GM23338 (cell line): ENCODE data around the gene DOCK2. TPM values are rescaled to one million over a fixed set of nuclear protein-coding genes. Genes with fewer than 3 reads are reported as not detected.

Experiments used
- ATAC-seq: fragments of 200-7000 bp; cut with Tn5 transposase; 3 replicates; pipeline ENCODE4 v1.9.1; 2020
- DNase-seq: peaks from one replicate; pipeline ENCODE4 v3.0.0-alpha.2; 2015; ENCODE audit warnings: low spot score
- H2AFZ ChIP-seq: fragments of 200-600 bp; sonication (generic); 2 replicates; pipeline ENCODE4 v1.8.0; 2016; ENCODE audit warnings: antibody characterized with exemption, mild to moderate bottlenecking, moderate library complexity
- H3F3A ChIP-seq: fragments of 200-600 bp; sonication (generic); replicated peaks from 2 replicates; pipeline ENCODE4 v1.8.0; 2017; ENCODE audit warnings: antibody characterized with exemption, mixed run types, low read depth
- H3K27ac ChIP-seq: fragments of 200-600 bp; sonication (generic); 2 replicates; pipeline ENCODE4 v1.6.1; 2016; ENCODE audit warnings: low read depth
- H3K27me3 ChIP-seq: fragments of 200-600 bp; sonication (generic); 2 replicates; pipeline ENCODE4 v1.8.0; 2016; ENCODE audit warnings: mild to moderate bottlenecking, mixed run types, moderate library complexity; ENCODE audit not compliant: insufficient read depth
- H3K36me3 ChIP-seq: fragments of 200-600 bp; sonication (generic); 2 replicates; pipeline ENCODE4 v1.8.0; 2016; ENCODE audit warnings: mild to moderate bottlenecking; ENCODE audit not compliant: insufficient read depth
- H3K4me1 ChIP-seq: fragments of 200-600 bp; sonication (generic); 2 replicates; pipeline ENCODE4 v1.8.0; 2016; ENCODE audit warnings: mild to moderate bottlenecking, moderate library complexity; ENCODE audit not compliant: insufficient read depth
- H3K4me2 ChIP-seq: fragments of 200-600 bp; sonication (generic); 2 replicates; pipeline ENCODE4 v1.7.1; 2017; ENCODE audit warnings: mixed run types
- H3K4me3 ChIP-seq: fragments of 200-600 bp; sonication (generic); 2 replicates; pipeline ENCODE4 v1.6.1; 2016; ENCODE audit warnings: mixed run types
- H3K79me2 ChIP-seq: fragments of 200-600 bp; sonication (generic); replicated peaks from 2 replicates; pipeline ENCODE4 v1.8.0; 2017; ENCODE audit warnings: mild to moderate bottlenecking; ENCODE audit not compliant: insufficient read depth
- H3K9me2 ChIP-seq: fragments of 200-600 bp; sonication (generic); 2 replicates; pipeline ENCODE4 v1.8.0; 2017; ENCODE audit not compliant: insufficient read depth
- H4K20me1 ChIP-seq: fragments of 200-600 bp; sonication (generic); replicated peaks from 2 replicates; pipeline ENCODE4 v1.8.0; 2017; ENCODE audit warnings: mild to moderate bottlenecking; ENCODE audit not compliant: insufficient read depth
- H3K27ac Mint-ChIP-seq: 2 replicates; pipeline ENCODE4 v1.8.0; 2020; ENCODE audit warnings: inconsistent platforms, mild to moderate bottlenecking, moderate library complexity, mixed read lengths
- H3K27me3 Mint-ChIP-seq: 3 replicates; pipeline ENCODE4 v1.8.0; 2022; ENCODE audit warnings: low read depth, mild to moderate bottlenecking, moderate library complexity, mixed read lengths, inconsistent platforms; ENCODE audit not compliant: insufficient read depth, poor library complexity
- H3K36me3 Mint-ChIP-seq: 3 replicates; pipeline ENCODE4 v1.8.0; 2021; ENCODE audit warnings: low read depth, mild to moderate bottlenecking, inconsistent platforms, moderate library complexity, mixed read lengths
- H3K4me1 Mint-ChIP-seq: 3 replicates; pipeline ENCODE4 v1.8.0; 2020; ENCODE audit warnings: mild to moderate bottlenecking, inconsistent platforms, mixed read lengths
- H3K4me3 Mint-ChIP-seq: 3 replicates; pipeline ENCODE4 v1.8.0; 2021; ENCODE audit warnings: moderate library complexity, mild to moderate bottlenecking, inconsistent platforms, mixed read lengths
- H3K9me3 Mint-ChIP-seq: 3 replicates; pipeline ENCODE4 v1.8.0; 2020; ENCODE audit warnings: moderate library complexity, mild to moderate bottlenecking, inconsistent platforms, mixed read lengths
- CREB1 ChIP-seq: fragments of 250-450 bp; sonication (Bioruptor Pico); IDR thresholded peaks from 2 replicates; pipeline ENCODE4 v1.5.0; 2020; ENCODE audit warnings: low read depth, mild to moderate bottlenecking, moderate library complexity
- EZH2 ChIP-seq: fragments of 200-600 bp; sonication (generic); IDR thresholded peaks from one replicate; pipeline ENCODE4 v1.8.0; 2017; ENCODE audit warnings: antibody characterized with exemption, mild to moderate bottlenecking, low read depth; ENCODE audit not compliant: unreplicated experiment
- EZH2phosphoT487 ChIP-seq: fragments of 200-600 bp; sonication (generic); IDR thresholded peaks from one replicate; pipeline ENCODE4 v1.8.1; 2018; ENCODE audit warnings: antibody characterized with exemption; ENCODE audit not compliant: unreplicated experiment
- JUNB ChIP-seq: IDR thresholded peaks from one replicate; pipeline ENCODE4 v1.6.1; 2016; ENCODE audit warnings: antibody characterized with exemption; ENCODE audit not compliant: unreplicated experiment
- NANOG ChIP-seq: IDR thresholded peaks from 2 replicates; pipeline ENCODE4 v1.6.1; 2016; ENCODE audit warnings: antibody characterized with exemption, borderline replicate concordance
- POLR2AphosphoS5 ChIP-seq: IDR thresholded peaks from 2 replicates; pipeline ENCODE4 v1.6.1; 2016; ENCODE audit warnings: antibody characterized with exemption, low read depth
- REST ChIP-seq: IDR thresholded peaks from one replicate; pipeline ENCODE4 v1.6.1; 2018; ENCODE audit warnings: antibody characterized with exemption; ENCODE audit not compliant: unreplicated experiment
- STAT1 ChIP-seq: IDR thresholded peaks from one replicate; pipeline ENCODE4 v1.6.1; 2016; ENCODE audit warnings: antibody characterized with exemption; ENCODE audit not compliant: unreplicated experiment
- ZNF114 ChIP-seq: fragments of 250-450 bp; sonication (Bioruptor Pico); IDR thresholded peaks from 2 replicates; pipeline ENCODE4 v1.5.0; 2020; ENCODE audit warnings: mild to moderate bottlenecking, moderate library complexity
- ZNF331 ChIP-seq: fragments of 250-450 bp; sonication (Bioruptor Pico); IDR thresholded peaks from 2 replicates; pipeline ENCODE4 v1.5.0; 2020; ENCODE audit warnings: low read depth, mild to moderate bottlenecking, moderate library complexity
- ZNF462 ChIP-seq: fragments of 250-450 bp; sonication (Bioruptor Pico); IDR thresholded peaks from 2 replicates; pipeline ENCODE4 v1.5.0; 2020; ENCODE audit warnings: mild to moderate bottlenecking, moderate library complexity
- polyA plus RNA-seq: library from polyadenylated mRNA; unstranded; fragments of >200 nt; fragmentation: Nextera tagmentation; extraction: Ambion mirVana; gene quantifications from 2 replicates; pipeline ENCODE4 v1.2.1, GENCODE V29; 2016
- total RNA-seq: library from RNA; depleted of rRNA; stranded (reverse); fragments of >200 nt; shearing (Covaris generic); gene quantifications from 2 replicates; pipeline ENCODE4 v1.2.3, GENCODE V29; 2014
- TF ChIP-seq, protein P1 (sequence below): IDR thresholded peaks from 2 replicates; pipeline ENCODE4 v1.6.1; 2016; ENCODE audit warnings: antibody characterized with exemption
- TF ChIP-seq, protein P2 (sequence below), 2 experiments: fragments of 200-600 bp in 1 of 2; sonication (generic) in 1 of 2; conservative IDR thresholded peaks; 2 replicates each; pipeline versions ENCODE4 v1.5.1 to v1.6.1; 2016 to 2017; ENCODE audit warnings: antibody characterized with exemption in 2 of 2, low read depth in 2 of 2, mild to moderate bottlenecking in 2 of 2, moderate library complexity in 1 of 2

DOCK2 gene
- total and polyA plus RNA-seq, 2 experiments from 2014 or later: 3.7 to 9.4 TPM

- Histone ChIP-seq H3K9me2 (peaks cover 10% of the 10 kb centered on the region; the same call in 1 of the 2 replicates), H4K20me1 (no peaks in the 10 kb centered on the region), H3K27me3 (no peaks in the 10 kb centered on the region), H3K36me3 (no peaks in the 10 kb centered on the region), H3K27ac (no peak overlapping the region), H3K4me1 (peaks cover 52% of the 10 kb centered on the region), H2AFZ (no peak overlapping the region), H3F3A (no peaks in the 10 kb centered on the region), H3K4me3 (no peak overlapping the region), H3K79me2 (no peaks in the 10 kb centered on the region), H3K4me2 (peak overlapping the region; percentile 11; the same call in 1 of the 2 replicates)
- peaks cover 8% of the 10 kb centered on the region; the same call in 2 of the 3 replicates for H3K9me3 Mint-ChIP-seq
- H3K36me3 Mint-ChIP-seq: peaks cover 4% of the 10 kb centered on the region; the same call in 2 of the 3 replicates
- DNase-seq: no peak
- H3K27ac Mint-ChIP-seq: no peak overlapping the region
- no peak overlapping the region for H3K4me3 Mint-ChIP-seq
- H3K27me3 Mint-ChIP-seq: peaks cover 11% of the 10 kb centered on the region
- TF ChIP-seq, protein P1, sequence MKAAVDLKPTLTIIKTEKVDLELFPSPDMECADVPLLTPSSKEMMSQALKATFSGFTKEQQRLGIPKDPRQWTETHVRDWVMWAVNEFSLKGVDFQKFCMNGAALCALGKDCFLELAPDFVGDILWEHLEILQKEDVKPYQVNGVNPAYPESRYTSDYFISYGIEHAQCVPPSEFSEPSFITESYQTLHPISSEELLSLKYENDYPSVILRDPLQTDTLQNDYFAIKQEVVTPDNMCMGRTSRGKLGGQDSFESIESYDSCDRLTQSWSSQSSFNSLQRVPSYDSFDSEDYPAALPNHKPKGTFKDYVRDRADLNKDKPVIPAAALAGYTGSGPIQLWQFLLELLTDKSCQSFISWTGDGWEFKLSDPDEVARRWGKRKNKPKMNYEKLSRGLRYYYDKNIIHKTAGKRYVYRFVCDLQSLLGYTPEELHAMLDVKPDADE: no peak
- TF ChIP-seq, protein P2, sequence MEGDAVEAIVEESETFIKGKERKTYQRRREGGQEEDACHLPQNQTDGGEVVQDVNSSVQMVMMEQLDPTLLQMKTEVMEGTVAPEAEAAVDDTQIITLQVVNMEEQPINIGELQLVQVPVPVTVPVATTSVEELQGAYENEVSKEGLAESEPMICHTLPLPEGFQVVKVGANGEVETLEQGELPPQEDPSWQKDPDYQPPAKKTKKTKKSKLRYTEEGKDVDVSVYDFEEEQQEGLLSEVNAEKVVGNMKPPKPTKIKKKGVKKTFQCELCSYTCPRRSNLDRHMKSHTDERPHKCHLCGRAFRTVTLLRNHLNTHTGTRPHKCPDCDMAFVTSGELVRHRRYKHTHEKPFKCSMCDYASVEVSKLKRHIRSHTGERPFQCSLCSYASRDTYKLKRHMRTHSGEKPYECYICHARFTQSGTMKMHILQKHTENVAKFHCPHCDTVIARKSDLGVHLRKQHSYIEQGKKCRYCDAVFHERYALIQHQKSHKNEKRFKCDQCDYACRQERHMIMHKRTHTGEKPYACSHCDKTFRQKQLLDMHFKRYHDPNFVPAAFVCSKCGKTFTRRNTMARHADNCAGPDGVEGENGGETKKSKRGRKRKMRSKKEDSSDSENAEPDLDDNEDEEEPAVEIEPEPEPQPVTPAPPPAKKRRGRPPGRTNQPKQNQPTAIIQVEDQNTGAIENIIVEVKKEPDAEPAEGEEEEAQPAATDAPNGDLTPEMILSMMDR (conservative IDR thresholded peaks at IDR 0.05; ENCODE audit: low read depth in 2 of 2): no peak
- TF ChIP-seq EZH2: no peak
- no peak for TF ChIP-seq EZH2phosphoT487
- TF ChIP-seq REST: no peak
- no peak for TF ChIP-seq ZNF331 (CRISPR knock-in tag)
- no peak for TF ChIP-seq JUNB
- TF ChIP-seq NANOG: no peak
- no peak for TF ChIP-seq ZNF114 (CRISPR knock-in tag)
- no peak for TF ChIP-seq POLR2AphosphoS5
- TF ChIP-seq CREB1 (CRISPR knock-in tag): no peak
- TF ChIP-seq STAT1: no peak
- no peak for TF ChIP-seq ZNF462 (CRISPR knock-in tag)
- no peak for ATAC-seq
- H3K4me1 Mint-ChIP-seq: peaks cover 56% of the 10 kb centered on the region
These were observed 173.9 kb downstream of the DOCK2 start for GRCh38 chr5:169811023-169811422.
